ENCODE results near the gene EPHB3.

EPHB3 gene

GRCh38 chr3:184575701-184576100 is 14.1 kb downstream of the EPHB3 start:
- CTCF ChIA-PET, result interaction anchor here (1.6 kb wide), 1 partner anchor 201 kb away, joined by 4 read pairs; no protein-coding TSS in a partner anchor
- TF ChIP-seq CTCF (IDR thresholded peaks at IDR 0.05; ENCODE audit: insufficient read depth, low read length, missing control alignments), result no peak
- DNase-seq (ENCODE audit: low read depth, low spot score), result no peak
- no peak overlapping the region for H3K4me3 ChIP-seq (ENCODE audit: low read depth, low read length)
- POLR2A ChIA-PET, result no interaction called here

- DNase-seq (ENCODE audit: low read depth, low spot score), result no peak
- ChIA-PET POLR2A (interaction anchor here (0.6 kb wide), 1 partner anchor 206 kb away, joined by 3 read pairs; no protein-coding TSS in a partner anchor), CTCF (interaction anchor here (1.6 kb wide), 1 partner anchor 201 kb away, joined by 4 read pairs; no protein-coding TSS in a partner anchor)
- TF ChIP-seq CTCF (IDR thresholded peaks at IDR 0.05; ENCODE audit: insufficient read depth, low read length, missing control alignments), result no peak
- H3K4me3 ChIP-seq (ENCODE audit: low read depth, low read length), result no peak overlapping the region
Measured at GRCh38 chr3:184576457-184577240, 15.1 kb downstream of the EPHB3 start.

GRCh38 chr3:184577546-184577945 is 16.0 kb downstream of the EPHB3 start:
- ChIA-PET POLR2A (no interaction called here), CTCF (no interaction called here)
- no peak for TF ChIP-seq CTCF (IDR thresholded peaks at IDR 0.05; ENCODE audit: insufficient read depth, low read length, missing control alignments)
- no peak overlapping the region for H3K4me3 ChIP-seq (ENCODE audit: low read depth, low read length)
- no peak for DNase-seq (ENCODE audit: low read depth, low spot score)

- ChIA-PET CTCF (interaction anchor here (1.7 kb wide), 1 partner anchor 225 kb away, joined by 4 read pairs; no protein-coding TSS in a partner anchor), POLR2A (no interaction called here)
- no peak for TF ChIP-seq CTCF (IDR thresholded peaks at IDR 0.05; ENCODE audit: insufficient read depth, low read length, missing control alignments)
- no peak for DNase-seq (ENCODE audit: low read depth, low spot score)
- H3K4me3 ChIP-seq (ENCODE audit: low read depth, low read length), result no peak overlapping the region
Measured at GRCh38 chr3:184578218-184578617, 16.6 kb downstream of the EPHB3 start.

- ChIA-PET CTCF (interaction anchor here (1.4 to 1.7 kb wide), 2 partner anchors 200 to 225 kb away, joined by 4 to 5 read pairs; no protein-coding TSS in a partner anchor), POLR2A (no interaction called here)
- no peak overlapping the region for H3K4me3 ChIP-seq (ENCODE audit: low read depth, low read length)
- no peak for DNase-seq (ENCODE audit: low read depth, low spot score)
- TF ChIP-seq CTCF (IDR thresholded peaks at IDR 0.05; ENCODE audit: insufficient read depth, low read length, missing control alignments), result no peak
Measured at GRCh38 chr3:184578822-184579221, 17.2 kb downstream of the EPHB3 start.

- no peak for DNase-seq (ENCODE audit: low read depth, low spot score)
- CTCF ChIA-PET, result interaction anchor here (1.4 to 1.7 kb wide), 2 partner anchors 199 to 224 kb away, joined by 4 to 5 read pairs; no protein-coding TSS in a partner anchor
- no peak for TF ChIP-seq CTCF (IDR thresholded peaks at IDR 0.05; ENCODE audit: insufficient read depth, low read length, missing control alignments)
- H3K4me3 ChIP-seq (ENCODE audit: low read depth, low read length), result no peak overlapping the region
- POLR2A ChIA-PET, result no interaction called here
Measured at GRCh38 chr3:184579513-184579912, 17.9 kb downstream of the EPHB3 start.
